ENCODE results near the gene MPZL1. TPM values are rescaled to one million over a fixed set of nuclear protein-coding genes. Genes with fewer than 3 reads are reported as not detected.

The MPZL1 gene
- total and polyA plus RNA-seq, 2 of the 13 experiments (the other 11 are each of a cell fraction or from before 2014, with no cell fraction given): 38.0 to 68.7 TPM

DNA sequence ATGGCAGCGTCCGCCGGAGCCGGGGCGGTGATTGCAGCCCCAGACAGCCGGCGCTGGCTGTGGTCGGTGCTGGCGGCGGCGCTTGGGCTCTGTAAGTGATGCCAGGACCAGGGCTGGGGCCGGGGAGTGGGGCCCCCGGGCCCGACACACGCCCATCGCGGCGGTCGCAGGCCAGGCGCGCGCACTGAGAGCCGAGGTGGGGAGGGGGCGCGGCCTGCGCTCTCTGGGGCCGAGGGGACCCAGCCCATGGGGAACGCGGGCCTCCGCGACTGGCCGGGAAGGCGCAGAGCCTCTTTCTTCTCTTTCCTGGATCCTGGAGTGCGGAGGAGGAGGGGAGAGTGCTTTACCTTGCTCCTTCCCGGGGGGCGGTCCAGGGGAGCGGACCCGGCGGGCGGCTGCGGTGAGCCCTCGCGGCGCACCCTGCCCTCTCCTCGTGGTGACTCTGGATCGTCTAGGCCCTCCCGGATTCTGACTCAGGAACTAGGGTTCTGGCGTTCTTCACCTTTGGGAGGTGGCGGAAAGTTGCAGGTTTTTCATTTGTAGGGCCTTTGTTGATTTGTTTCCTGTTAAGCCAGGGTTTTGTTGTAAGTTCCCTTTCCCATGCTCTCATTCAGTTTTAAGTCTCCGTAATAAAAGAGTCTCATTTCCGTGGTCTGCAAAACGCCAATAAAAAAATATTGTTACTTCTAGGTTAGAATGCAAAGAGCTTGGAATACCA, 529 bp downstream of the MPZL1 start:
- peaks cover 46% of the 10 kb centered on the region for H3K79me2 ChIP-seq (ENCODE audit: insufficient read depth, low read length)
- CTCF ChIA-PET (ENCODE audit: low intra/inter-chr PET ratio, low total read pairs): interaction anchor here (2.6 kb wide), 1 partner anchor 81 kb away, joined by 15 read pairs; no protein-coding TSS in a partner anchor
- H3K4me1 ChIP-seq (ENCODE audit: insufficient read depth, low read length): peaks cover 70% of the 10 kb centered on the region
- TF ChIP-seq, protein P1, sequence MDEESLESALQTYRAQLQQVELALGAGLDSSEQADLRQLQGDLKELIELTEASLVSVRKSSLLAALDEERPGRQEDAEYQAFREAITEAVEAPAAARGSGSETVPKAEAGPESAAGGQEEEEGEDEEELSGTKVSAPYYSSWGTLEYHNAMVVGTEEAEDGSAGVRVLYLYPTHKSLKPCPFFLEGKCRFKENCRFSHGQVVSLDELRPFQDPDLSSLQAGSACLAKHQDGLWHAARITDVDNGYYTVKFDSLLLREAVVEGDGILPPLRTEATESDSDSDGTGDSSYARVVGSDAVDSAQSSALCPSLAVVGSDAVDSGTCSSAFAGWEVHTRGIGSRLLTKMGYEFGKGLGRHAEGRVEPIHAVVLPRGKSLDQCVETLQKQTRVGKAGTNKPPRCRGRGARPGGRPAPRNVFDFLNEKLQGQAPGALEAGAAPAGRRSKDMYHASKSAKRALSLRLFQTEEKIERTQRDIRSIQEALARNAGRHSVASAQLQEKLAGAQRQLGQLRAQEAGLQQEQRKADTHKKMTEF (CRISPR knock-in tag; IDR thresholded peaks at IDR 0.05): no peak; the same call in 1 of the 2 replicates
- no peak for TF ChIP-seq KDM1A (CRISPR knock-in tag; IDR thresholded peaks at IDR 0.05)
- TF ChIP-seq, protein P2, sequence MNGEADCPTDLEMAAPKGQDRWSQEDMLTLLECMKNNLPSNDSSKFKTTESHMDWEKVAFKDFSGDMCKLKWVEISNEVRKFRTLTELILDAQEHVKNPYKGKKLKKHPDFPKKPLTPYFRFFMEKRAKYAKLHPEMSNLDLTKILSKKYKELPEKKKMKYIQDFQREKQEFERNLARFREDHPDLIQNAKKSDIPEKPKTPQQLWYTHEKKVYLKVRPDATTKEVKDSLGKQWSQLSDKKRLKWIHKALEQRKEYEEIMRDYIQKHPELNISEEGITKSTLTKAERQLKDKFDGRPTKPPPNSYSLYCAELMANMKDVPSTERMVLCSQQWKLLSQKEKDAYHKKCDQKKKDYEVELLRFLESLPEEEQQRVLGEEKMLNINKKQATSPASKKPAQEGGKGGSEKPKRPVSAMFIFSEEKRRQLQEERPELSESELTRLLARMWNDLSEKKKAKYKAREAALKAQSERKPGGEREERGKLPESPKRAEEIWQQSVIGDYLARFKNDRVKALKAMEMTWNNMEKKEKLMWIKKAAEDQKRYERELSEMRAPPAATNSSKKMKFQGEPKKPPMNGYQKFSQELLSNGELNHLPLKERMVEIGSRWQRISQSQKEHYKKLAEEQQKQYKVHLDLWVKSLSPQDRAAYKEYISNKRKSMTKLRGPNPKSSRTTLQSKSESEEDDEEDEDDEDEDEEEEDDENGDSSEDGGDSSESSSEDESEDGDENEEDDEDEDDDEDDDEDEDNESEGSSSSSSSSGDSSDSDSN (CRISPR knock-in tag; IDR thresholded peaks at IDR 0.05): peak; percentile 74; the same call in 1 of the 2 replicates
- TF ChIP-seq MED1 (CRISPR knock-in tag; IDR thresholded peaks at IDR 0.05): no peak
- TF ChIP-seq, protein P3, sequence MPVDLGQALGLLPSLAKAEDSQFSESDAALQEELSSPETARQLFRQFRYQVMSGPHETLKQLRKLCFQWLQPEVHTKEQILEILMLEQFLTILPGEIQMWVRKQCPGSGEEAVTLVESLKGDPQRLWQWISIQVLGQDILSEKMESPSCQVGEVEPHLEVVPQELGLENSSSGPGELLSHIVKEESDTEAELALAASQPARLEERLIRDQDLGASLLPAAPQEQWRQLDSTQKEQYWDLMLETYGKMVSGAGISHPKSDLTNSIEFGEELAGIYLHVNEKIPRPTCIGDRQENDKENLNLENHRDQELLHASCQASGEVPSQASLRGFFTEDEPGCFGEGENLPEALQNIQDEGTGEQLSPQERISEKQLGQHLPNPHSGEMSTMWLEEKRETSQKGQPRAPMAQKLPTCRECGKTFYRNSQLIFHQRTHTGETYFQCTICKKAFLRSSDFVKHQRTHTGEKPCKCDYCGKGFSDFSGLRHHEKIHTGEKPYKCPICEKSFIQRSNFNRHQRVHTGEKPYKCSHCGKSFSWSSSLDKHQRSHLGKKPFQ (CRISPR knock-in tag; IDR thresholded peaks at IDR 0.05; ENCODE audit: insufficient replicate concordance): no peak
- TF ChIP-seq CENPX (CRISPR knock-in tag; IDR thresholded peaks at IDR 0.05): no peak
- no peak for TF ChIP-seq ZNF329 (CRISPR knock-in tag; IDR thresholded peaks at IDR 0.05; ENCODE audit: low read depth)
- TF ChIP-seq AKAP8 (CRISPR knock-in tag; IDR thresholded peaks at IDR 0.05): no peak
- no peak for TF ChIP-seq ZNF780A (CRISPR knock-in tag; IDR thresholded peaks at IDR 0.05)
- no peak for TF ChIP-seq SMC3 (IDR thresholded peaks at IDR 0.05; ENCODE audit: low read length)
- TF ChIP-seq MAFG (CRISPR knock-in tag; IDR thresholded peaks at IDR 0.05): no peak
- 0 out of 2 replicates have a peak, but pooled peaks have one; percentile 20 for TF ChIP-seq NCOR1 (IDR thresholded peaks at IDR 0.05; ENCODE audit: borderline replicate concordance, low read length)
- no peak for TF ChIP-seq ZNF331 (CRISPR knock-in tag; IDR thresholded peaks at IDR 0.05)
- TF ChIP-seq TBX2 (CRISPR knock-in tag; IDR thresholded peaks at IDR 0.05; ENCODE audit: borderline replicate concordance): no peak
- peak; percentile 42; the same call in 1 of the 2 replicates for TF ChIP-seq ZBTB26 (CRISPR knock-in tag; IDR thresholded peaks at IDR 0.05; ENCODE audit: borderline replicate concordance)
- TF ChIP-seq MATR3 (CRISPR knock-in tag; IDR thresholded peaks at IDR 0.05): no peak
- TF ChIP-seq NR2F2 (IDR thresholded peaks at IDR 0.05; ENCODE audit: borderline replicate concordance, low read depth): no peak

More for the DNA sequence above, 529 bp downstream of the MPZL1 start:
- H3K9ac ChIP-seq (ENCODE audit: insufficient read depth, low read depth, low read length): peak overlapping the region; percentile 81
- peak overlapping the region; percentile 83 for H3K4me2 ChIP-seq (ENCODE audit: low read depth, low read length)
- in situ Hi-C loops (cut with HindIII; ENCODE audit: extremely low pct_ligation_motif_present, low pct_unique_long_range_greater_than_20kb) (loop anchor here (5.0 kb wide), 1 partner anchor 85 kb away; no protein-coding TSS in a partner anchor), intact Hi-C loops (cut with micrococcal nuclease; ENCODE audit: unreplicated experiment) (loop anchor here (5.0 kb wide), 2 partner anchors 35 to 215 kb away; partner anchors contain the start of genes DCAF6 and MPC2)
- peaks cover 3% of the 10 kb centered on the region for H4K20me1 ChIP-seq (ENCODE audit: insufficient read depth, low read length)
- peak overlapping the region; percentile 76 for H3K27ac ChIP-seq (ENCODE audit: extremely low read length, insufficient read depth, low read length)
- H2AFZ ChIP-seq (ENCODE audit: low read length): no peak overlapping the region
- ATAC-seq (peak; percentile 75), DNase-seq (ENCODE audit: low spot score) (peak; percentile 27), FAIRE-seq (no peak)
- no peaks in the 10 kb centered on the region for H3K9me3 ChIP-seq (ENCODE audit: low read length)
- H3K4me3 ChIP-seq (replicated peaks in 1 of 3; ENCODE audit: insufficient read depth in 1 of 3, low read depth in 2 of 3, low read length in 3 of 3): peak overlapping the region; percentile 92 to 95 (median 92)
- no peaks in the 10 kb centered on the region for H3K27me3 ChIP-seq (ENCODE audit: control insufficient read depth in 1 of 2, insufficient read depth in 2 of 2, low read length in 2 of 2)
- no peaks in the 10 kb centered on the region for H3K36me3 ChIP-seq (replicated peaks in 1 of 2; ENCODE audit: control insufficient read depth in 1 of 2, insufficient read depth in 2 of 2, low read length in 2 of 2)
- POLR2A ChIA-PET: interaction anchor here (1.3 kb wide), 1 partner anchor 214 kb away, joined by 6 read pairs; the partner anchor contains the start of genes DCAF6 and MPC2
- 0% methylated on average over 6 of the region's 52 CpGs for WGBS (ENCODE audit: low lambda C conversion rate)
- no TSS peak for BruUV-seq (replicated peaks)
